ENCODE data around the gene SOHLH1.

SOHLH1 gene

DNA sequence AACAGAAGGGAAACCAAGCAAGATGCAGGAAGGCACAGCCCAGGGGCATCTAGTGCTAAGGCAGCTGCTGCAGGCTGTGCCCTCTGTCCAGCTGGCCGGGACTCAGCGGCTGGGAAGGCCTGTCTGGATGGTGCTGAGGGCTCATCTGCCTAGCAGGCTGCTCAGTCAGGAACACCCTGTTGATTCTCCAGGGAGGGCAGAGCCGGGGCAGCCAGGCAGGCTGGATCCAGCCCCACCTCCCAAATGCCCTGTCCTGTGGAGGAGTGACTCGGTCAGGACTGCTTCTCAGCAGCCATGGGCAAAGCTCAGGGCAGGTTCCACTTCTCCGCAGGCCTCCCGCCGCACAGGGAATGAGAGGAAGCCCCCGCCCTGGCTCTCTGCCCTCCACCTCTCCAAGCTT lies 44.0 kb downstream of the SOHLH1 start:
- DNase-seq = no peak

GRCh38 chr9:135650408-135650807 lies 48.9 kb downstream of the SOHLH1 start:
- no peak for DNase-seq

DNA sequence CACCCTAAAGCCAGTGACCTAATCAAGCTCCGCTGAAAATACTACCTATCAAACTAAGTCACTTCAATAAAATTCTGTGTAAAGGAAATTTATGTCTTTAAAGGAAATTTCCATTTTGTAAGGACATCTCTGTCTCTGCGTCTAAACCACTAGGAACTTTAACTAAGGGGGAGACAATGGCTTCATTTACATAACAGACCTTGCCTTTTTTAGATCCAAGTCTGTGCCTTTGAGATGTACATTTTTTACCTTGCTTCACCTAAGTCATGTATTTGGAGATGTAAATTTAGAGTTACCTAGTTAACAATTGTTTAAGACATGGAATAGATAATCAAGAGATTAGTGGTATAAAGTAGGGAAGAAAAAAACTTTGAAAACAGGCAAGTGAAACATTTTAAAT lies 49.8 kb downstream of the SOHLH1 start:
- DNase-seq = no peak

GRCh38 chr9:135648494-135649410 lies 50.5 kb downstream of the SOHLH1 start:
- no peak for DNase-seq

GRCh38 chr9:135647884-135648283 lies 51.4 kb downstream of the SOHLH1 start:
- DNase-seq = no peak

DNA sequence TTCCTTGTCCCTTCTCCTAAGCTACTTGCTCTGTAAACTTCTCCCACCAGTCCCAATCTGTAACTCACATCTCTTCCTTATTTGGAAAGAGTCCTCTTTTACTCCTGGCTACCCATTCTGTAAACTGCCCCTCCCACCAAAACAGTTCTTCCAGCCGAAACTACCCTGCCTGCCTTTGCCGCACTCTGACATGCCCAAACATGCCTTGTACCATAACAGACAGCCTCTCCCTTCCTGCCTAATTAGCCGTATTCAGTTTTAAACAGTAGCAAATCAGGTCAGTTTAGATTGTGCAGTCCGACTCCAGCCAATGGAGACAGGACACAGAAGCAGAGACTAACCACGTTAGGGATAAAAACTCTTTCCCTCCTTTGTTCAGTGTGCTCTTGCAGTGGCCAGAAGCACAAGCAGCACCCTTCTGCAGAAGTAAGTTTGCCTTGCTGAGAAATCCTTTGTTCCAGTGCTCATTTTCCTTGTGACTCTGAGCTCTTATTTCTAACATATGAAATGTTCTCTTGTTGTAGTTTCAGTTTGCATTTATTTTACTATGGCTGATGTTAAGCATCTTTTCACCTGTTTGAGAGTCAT lies 54.6 kb downstream of the SOHLH1 start:
- no peak for DNase-seq
